ENCODE measurements around the gene DHCR24.
"Not testable (repeated sequence)": the region's sequence is repeated elsewhere in the genome, so short reads cannot be mapped to it uniquely, and the experiment has no call there.

The DHCR24 gene

DNA sequence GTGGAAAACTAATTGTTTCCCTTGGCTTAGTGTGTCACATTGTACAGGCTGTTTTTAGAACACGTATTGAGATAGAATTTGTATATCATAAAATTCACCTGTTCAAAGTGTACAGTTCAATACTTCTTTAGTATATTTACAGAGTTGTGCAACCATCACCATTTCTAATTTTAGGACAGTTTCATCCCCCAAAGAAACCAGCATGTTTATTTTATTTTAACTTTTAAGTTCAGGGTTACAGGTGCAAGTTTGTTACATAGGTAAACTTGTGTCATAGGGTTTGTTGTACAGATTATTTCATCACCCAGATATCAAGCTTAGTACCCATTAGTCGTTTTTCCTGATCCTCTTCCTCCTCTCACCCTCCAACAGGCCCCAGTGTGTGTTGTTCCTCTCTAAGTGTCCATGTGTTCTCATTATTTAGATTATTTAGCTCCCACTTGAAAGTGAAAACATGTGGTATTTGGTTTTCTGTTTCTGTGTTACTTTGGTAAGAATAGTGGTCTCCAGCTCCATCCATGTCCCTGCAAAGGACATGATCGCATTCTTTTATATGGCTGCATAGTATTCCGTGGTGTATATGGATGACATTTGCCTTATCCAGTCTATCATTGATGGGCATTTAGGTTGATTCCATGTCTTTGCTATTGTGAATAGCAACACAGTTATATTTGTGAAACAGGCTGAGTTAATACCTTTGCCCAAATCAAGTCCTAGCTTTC, 35.2 kb upstream of the DHCR24 start:
- no peaks in the 10 kb centered on the region for H3K27me3 ChIP-seq (ENCODE audit: control insufficient read depth, insufficient read depth, low read length)
- H3K27ac ChIP-seq (ENCODE audit: low read depth, low read length): no peak overlapping the region
- no peaks in the 10 kb centered on the region for H3K36me3 ChIP-seq (ENCODE audit: control insufficient read depth, insufficient read depth, low read length)
- H3K9me3 ChIP-seq (ENCODE audit: control insufficient read depth, insufficient read depth, low read depth, low read length): peaks cover 11% of the 10 kb centered on the region; the same call in 1 of the 2 replicates
- peaks cover 5% of the 10 kb centered on the region; the same call in 1 of the 2 replicates for H3K4me1 ChIP-seq (ENCODE audit: control insufficient read depth, insufficient read depth, low read length)
- H3K4me3 ChIP-seq (ENCODE audit: low read depth, low read length): no peak overlapping the region
- no peak overlapping the region for H3K9ac ChIP-seq (ENCODE audit: low read length)

DNA sequence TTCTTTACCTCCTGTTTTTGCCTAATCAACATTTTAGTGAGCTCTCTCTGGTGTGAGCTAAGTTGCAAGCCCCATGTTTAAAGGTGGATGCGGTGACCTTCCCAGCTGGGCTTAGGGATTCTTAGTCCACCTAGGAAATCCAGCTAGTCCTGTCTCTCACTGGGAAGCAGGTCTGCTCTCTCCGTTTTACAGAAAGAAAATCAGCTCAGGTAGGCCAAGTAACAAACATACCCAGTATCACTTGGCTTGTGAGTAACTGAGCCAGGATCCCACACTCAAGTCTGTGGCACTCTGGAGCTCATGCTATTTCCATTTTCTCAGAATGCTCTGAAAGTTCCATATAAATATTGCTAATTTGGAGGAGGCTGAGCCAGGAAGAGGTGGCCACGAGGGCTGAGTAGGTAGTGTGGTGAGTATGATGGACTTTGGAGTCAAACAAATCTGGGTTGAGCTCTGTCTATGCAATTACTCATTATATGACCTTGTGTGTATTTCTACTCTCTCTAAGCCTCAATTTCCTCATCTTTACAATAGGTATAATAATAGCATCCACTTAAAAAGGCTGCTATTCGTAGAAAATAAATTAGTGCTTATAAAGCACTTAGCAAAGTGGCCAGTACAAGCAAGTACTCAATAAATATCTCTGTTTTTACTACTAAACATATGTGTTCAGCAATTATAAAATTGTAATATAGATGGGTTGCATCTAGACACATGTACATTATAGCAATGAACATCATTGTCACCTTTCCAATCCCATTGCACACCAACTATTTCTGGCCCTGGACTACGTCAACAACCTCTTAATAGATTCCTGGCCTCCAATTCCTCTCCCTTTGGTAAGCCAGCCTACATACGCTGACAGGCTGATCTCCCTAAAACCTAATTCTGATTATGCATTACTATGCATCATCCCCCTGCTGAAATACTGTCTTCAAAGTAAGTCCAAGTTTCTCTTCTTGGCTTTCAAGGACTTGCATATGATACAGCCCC, 32.7 kb upstream of the DHCR24 start:
- Histone ChIP-seq H3K4me1 (ENCODE audit: control insufficient read depth, insufficient read depth, low read length) (peaks cover 9% of the 10 kb centered on the region; the same call in 1 of the 2 replicates), H3K9me3 (ENCODE audit: control insufficient read depth, insufficient read depth, low read depth, low read length) (peaks cover 2% of the 10 kb centered on the region; the same call in 1 of the 2 replicates), H3K4me3 (ENCODE audit: low read depth, low read length) (no peak overlapping the region), H3K36me3 (ENCODE audit: control insufficient read depth, insufficient read depth, low read length) (no peaks in the 10 kb centered on the region), H3K9ac (ENCODE audit: low read length) (no peak overlapping the region), H3K27ac (ENCODE audit: low read depth, low read length) (no peak overlapping the region), H3K27me3 (ENCODE audit: control insufficient read depth, insufficient read depth, low read length) (no peaks in the 10 kb centered on the region)

DNA sequence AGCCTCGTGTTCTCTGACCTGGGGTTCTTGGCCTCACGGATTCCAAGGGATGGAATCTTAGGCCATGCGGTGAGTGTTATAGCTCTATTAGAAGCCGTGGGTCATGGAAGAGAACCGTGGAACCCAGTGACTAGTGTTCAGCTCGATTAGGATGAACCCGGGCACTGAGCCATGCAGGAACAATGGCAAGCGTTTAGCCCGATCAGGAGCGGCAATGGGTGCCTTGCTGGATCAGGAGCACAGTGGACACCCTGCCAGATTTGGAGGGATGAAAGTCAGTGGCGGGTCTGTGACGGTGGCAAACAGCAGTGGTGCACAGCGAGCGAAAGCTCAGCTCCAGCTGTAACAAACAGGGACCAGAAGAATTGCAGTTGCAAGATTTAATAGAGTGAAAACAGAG, 24.1 kb upstream of the DHCR24 start:
- H3K9me3 ChIP-seq (ENCODE audit: control insufficient read depth, insufficient read depth, low read depth, low read length); H3K36me3 ChIP-seq (ENCODE audit: control insufficient read depth, insufficient read depth, low read length); H3K4me1 ChIP-seq (ENCODE audit: control insufficient read depth, insufficient read depth, low read length); H3K4me3 ChIP-seq (ENCODE audit: low read depth, low read length); H3K27me3 ChIP-seq (ENCODE audit: control insufficient read depth, insufficient read depth, low read length); H3K27ac ChIP-seq (ENCODE audit: low read depth, low read length); H3K9ac ChIP-seq (ENCODE audit: low read length): not testable (repeated sequence)

DNA sequence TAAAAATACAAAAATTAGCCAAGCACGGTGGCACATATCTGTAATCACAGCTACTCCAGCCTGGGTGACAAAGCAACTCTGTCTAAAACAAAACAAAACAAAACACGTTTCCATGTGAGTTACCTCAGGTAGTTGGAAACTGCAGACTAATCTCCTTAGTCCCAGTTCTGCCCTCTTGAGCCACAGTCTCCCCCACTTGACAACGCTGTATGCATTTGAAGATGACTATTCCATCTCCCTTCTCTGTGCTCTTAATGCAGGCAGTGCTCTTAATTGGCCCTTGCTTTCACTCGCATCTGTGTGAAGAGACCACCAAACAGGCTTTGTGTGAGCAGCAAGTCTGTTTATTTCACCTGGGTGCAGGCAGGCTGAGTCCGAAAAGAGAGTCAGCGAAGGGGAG, 19.6 kb upstream of the DHCR24 start:
- Histone ChIP-seq H3K4me1 (ENCODE audit: control insufficient read depth, insufficient read depth, low read length) (peaks cover 21% of the 10 kb centered on the region; the same call in 1 of the 2 replicates), H3K9me3 (ENCODE audit: control insufficient read depth, insufficient read depth, low read depth, low read length) (peaks cover 3% of the 10 kb centered on the region; the same call in 1 of the 2 replicates)

DNA sequence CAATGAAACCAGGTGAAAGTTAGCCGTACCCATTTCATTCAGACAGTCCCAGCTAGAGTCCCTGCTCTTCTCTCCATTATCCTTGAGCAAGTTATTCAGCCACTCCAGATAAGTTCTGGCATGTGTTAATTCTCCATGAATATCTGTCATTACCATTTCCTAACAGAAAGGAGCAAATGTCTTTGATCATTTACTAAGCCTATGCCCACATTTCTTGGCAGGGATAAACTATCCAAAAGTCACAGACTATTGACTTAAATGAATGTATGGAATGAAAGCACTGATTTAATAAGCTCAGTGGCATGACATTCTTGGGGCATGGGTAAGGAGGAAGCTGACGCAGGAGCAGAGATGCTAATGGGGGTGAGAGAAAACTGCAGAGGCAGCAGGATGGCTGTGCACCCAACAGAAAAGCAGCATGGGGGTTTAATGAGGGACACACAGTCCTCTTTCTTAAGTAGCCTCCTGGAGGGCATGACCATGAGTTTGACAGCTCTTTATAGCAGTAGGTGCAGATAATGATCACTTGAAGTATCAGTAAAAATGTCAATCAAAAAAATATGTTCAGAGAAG, 17.6 kb upstream of the DHCR24 start:
- no peak overlapping the region for H3K4me3 ChIP-seq (ENCODE audit: low read depth, low read length)
- peak overlapping the region; percentile 24 for H3K9ac ChIP-seq (ENCODE audit: low read length)
- no peaks in the 10 kb centered on the region for H3K36me3 ChIP-seq (ENCODE audit: control insufficient read depth, insufficient read depth, low read length)
- 0 out of 2 replicates have a peak, but pooled peaks cover 3% of the 10 kb centered on the region for H3K9me3 ChIP-seq (ENCODE audit: control insufficient read depth, insufficient read depth, low read depth, low read length)
- H3K4me1 ChIP-seq (ENCODE audit: control insufficient read depth, insufficient read depth, low read length): peaks cover 21% of the 10 kb centered on the region; the same call in 1 of the 2 replicates
- no peak overlapping the region; the same call in 1 of the 2 replicates for H3K27ac ChIP-seq (ENCODE audit: low read depth, low read length)
- H3K27me3 ChIP-seq (ENCODE audit: control insufficient read depth, insufficient read depth, low read length): no peaks in the 10 kb centered on the region

More for the DNA sequence above, 19.6 kb upstream of the DHCR24 start:
- no peaks in the 10 kb centered on the region for H3K27me3 ChIP-seq (ENCODE audit: control insufficient read depth, insufficient read depth, low read length)
- no peaks in the 10 kb centered on the region for H3K36me3 ChIP-seq (ENCODE audit: control insufficient read depth, insufficient read depth, low read length)
- peak overlapping the region; percentile 20; the same call in 1 of the 2 replicates for H3K4me3 ChIP-seq (ENCODE audit: low read depth, low read length)
- peak overlapping the region; percentile 86 for H3K9ac ChIP-seq (ENCODE audit: low read length)
- peak overlapping the region; percentile 42; the same call in 1 of the 2 replicates for H3K27ac ChIP-seq (ENCODE audit: low read depth, low read length)

DNA sequence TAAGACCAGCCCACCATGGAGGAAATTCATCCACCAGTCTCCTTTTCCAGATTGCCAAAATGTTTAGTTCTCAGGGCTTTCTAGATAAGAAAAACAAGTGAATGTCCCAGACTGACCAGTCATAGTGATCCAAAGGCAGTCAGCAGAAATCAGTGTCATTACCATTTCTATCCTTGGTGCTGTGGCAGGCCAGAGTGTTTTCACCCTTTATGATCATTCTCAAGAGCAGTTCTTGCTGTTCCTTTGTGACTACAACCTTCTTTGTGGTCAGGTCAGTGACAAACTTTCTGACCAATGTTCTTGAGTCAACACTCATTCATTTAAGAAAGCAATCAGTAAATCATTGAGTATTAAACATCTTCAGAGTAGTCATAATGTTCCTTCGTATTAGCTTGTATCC, 7.3 kb upstream of the DHCR24 start:
- H3K9me3 ChIP-seq (ENCODE audit: control insufficient read depth, insufficient read depth, low read depth, low read length): no peaks in the 10 kb centered on the region
- H3K4me3 ChIP-seq (ENCODE audit: low read depth, low read length): no peak overlapping the region
- H3K4me1 ChIP-seq (ENCODE audit: control insufficient read depth, insufficient read depth, low read length): no peaks in the 10 kb centered on the region
- H3K27ac ChIP-seq (ENCODE audit: low read depth, low read length): no peak overlapping the region
- no peak overlapping the region for H3K9ac ChIP-seq (ENCODE audit: low read length)
- H3K36me3 ChIP-seq (ENCODE audit: control insufficient read depth, insufficient read depth, low read length): no peaks in the 10 kb centered on the region
- H3K27me3 ChIP-seq (ENCODE audit: control insufficient read depth, insufficient read depth, low read length): no peaks in the 10 kb centered on the region

DNA sequence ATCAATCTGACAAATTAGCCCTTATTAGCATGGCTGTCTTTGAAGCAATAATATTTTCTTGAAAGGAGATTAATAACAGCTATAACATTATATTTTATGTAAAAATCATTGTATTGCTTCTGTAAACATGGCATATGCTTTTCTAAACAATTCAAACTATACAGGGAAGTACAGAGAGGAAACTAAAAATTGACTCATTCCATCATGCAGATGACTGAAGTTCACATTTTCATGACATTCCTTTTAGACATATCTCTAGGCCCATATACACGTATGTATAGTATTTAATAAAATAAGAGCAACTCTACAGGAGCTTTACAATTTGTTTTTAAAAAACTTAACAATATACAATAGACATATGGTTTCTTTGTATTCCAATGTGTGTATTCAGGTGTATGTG, 5.6 kb upstream of the DHCR24 start:
- H3K9me3 ChIP-seq (ENCODE audit: control insufficient read depth, insufficient read depth, low read depth, low read length): no peaks in the 10 kb centered on the region
- H3K36me3 ChIP-seq (ENCODE audit: control insufficient read depth, insufficient read depth, low read length): no peaks in the 10 kb centered on the region
- peaks cover 9% of the 10 kb centered on the region for H3K4me1 ChIP-seq (ENCODE audit: control insufficient read depth, insufficient read depth, low read length)
- H3K4me3 ChIP-seq (ENCODE audit: low read depth, low read length): no peak overlapping the region
- H3K27ac ChIP-seq (ENCODE audit: low read depth, low read length): no peak overlapping the region
- no peak overlapping the region for H3K9ac ChIP-seq (ENCODE audit: low read length)
- no peaks in the 10 kb centered on the region for H3K27me3 ChIP-seq (ENCODE audit: control insufficient read depth, insufficient read depth, low read length)

DNA sequence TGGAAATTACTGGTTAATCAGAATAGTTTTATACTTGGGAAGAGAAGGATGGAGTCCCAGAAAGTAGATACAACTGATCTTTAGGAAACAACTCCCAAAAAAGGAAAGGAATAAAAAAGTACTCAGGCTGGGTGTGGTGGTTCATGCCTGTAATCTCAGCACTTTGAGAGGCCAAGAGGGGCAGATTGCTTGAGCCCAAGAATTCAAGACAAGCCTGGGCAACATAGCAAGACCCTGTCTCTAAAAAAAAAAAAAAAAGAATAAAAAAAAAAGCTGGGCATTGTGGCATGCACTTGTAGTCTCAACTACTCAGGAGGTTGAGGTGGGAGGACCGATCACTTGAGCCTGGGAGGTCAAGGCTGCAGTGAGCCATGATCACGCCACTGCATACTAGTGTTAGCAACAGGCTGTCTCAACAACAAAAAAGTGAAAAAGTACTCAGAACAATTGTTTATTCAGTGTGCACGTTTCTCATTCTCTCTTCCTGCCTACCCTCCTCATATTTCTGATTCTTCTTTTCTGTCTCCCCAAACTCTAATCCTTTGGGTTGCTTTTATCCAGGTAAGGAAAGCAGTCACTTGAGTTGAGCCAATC, 2.2 kb upstream of the DHCR24 start:
- Histone ChIP-seq H3K9ac (ENCODE audit: low read length) (no peak overlapping the region), H3K27ac (ENCODE audit: low read depth, low read length) (no peak overlapping the region), H3K4me1 (ENCODE audit: control insufficient read depth, insufficient read depth, low read length) (peaks cover 28% of the 10 kb centered on the region), H3K36me3 (ENCODE audit: control insufficient read depth, insufficient read depth, low read length) (peaks cover 18% of the 10 kb centered on the region), H3K27me3 (ENCODE audit: control insufficient read depth, insufficient read depth, low read length) (no peaks in the 10 kb centered on the region), H3K9me3 (ENCODE audit: control insufficient read depth, insufficient read depth, low read depth, low read length) (no peaks in the 10 kb centered on the region), H3K4me3 (ENCODE audit: low read depth, low read length) (no peak overlapping the region)

DNA sequence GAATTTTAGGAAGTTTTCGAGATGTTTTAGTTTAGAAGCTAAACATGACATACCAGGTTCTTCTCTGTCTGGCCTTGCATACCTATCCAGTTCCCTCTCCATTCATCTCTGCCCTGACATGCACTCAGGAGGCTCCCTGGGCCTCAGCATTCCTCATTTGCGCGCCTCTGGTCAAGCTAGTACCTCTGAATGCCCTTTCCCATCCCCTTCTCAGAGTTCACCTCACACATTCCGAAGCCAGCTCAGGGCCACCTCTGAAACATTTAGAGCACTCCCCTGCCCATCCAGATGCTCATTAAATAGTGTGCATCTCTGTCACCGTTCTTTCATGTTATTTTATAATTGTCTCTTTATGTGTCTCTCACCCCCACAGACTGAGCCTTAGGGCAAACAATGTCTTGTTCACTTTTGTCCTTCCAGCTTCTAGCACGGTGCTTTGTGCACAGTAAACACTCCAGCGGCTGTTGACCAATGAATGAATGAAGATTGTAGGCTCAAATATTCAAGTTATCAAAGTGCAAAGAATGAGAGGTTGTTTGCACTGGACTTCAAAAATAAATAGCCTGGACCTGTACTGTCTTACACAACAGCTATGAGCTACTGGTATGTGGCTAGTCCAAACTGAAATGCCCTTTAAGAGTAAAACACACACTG, 1.2 kb upstream of the DHCR24 start:
- Histone ChIP-seq H3K36me3 (ENCODE audit: control insufficient read depth, insufficient read depth, low read length) (peaks cover 29% of the 10 kb centered on the region), H3K27me3 (ENCODE audit: control insufficient read depth, insufficient read depth, low read length) (no peaks in the 10 kb centered on the region), H3K9ac (ENCODE audit: low read length) (peak overlapping the region; percentile 91), H3K9me3 (ENCODE audit: control insufficient read depth, insufficient read depth, low read depth, low read length) (no peaks in the 10 kb centered on the region), H3K27ac (ENCODE audit: low read depth, low read length) (no peak overlapping the region; the same call in 1 of the 2 replicates), H3K4me1 (ENCODE audit: control insufficient read depth, insufficient read depth, low read length) (peaks cover 34% of the 10 kb centered on the region), H3K4me3 (ENCODE audit: low read depth, low read length) (peak overlapping the region; percentile 97)

DNA sequence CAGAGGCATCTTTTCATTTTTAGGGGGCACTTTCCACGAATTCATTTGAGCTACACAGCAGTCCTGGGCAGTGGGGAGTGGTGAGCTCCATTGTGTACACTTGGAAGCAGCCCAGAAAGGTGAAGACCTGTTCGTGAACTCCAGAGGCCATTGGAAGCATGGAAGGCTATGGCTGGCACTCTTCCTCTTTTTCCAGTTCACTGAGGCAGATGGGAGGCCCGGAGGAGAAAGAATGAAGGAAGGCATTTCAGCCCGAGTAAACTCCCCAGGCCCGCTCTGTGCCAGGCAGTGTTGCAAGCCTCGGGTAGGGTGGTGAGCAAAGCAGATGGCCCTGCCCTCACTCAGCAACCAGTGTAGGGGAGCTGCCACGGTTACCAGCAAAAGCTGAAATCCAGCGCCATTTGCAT, 673 bp upstream of the DHCR24 start:
- peaks cover 34% of the 10 kb centered on the region for H3K4me1 ChIP-seq (ENCODE audit: control insufficient read depth, insufficient read depth, low read length)
- H3K27ac ChIP-seq (ENCODE audit: low read depth, low read length): peak overlapping the region; percentile 73; the same call in 1 of the 2 replicates
- no peaks in the 10 kb centered on the region for H3K27me3 ChIP-seq (ENCODE audit: control insufficient read depth, insufficient read depth, low read length)
- H3K9me3 ChIP-seq (ENCODE audit: control insufficient read depth, insufficient read depth, low read depth, low read length): no peaks in the 10 kb centered on the region
- H3K4me3 ChIP-seq (ENCODE audit: low read depth, low read length): peak overlapping the region; percentile 97
- peak overlapping the region; percentile 91 for H3K9ac ChIP-seq (ENCODE audit: low read length)
- peaks cover 34% of the 10 kb centered on the region for H3K36me3 ChIP-seq (ENCODE audit: control insufficient read depth, insufficient read depth, low read length)

Data from HUES6 (cell line).